Thoracic aorta (tissue), 2 donors: ENCODE data around the gene USP48. TPM values are rescaled to one million over a fixed set of nuclear protein-coding genes. Genes with fewer than 3 reads are reported as not detected.
"Not testable (repeated sequence)": the region's sequence is repeated elsewhere in the genome, so short reads cannot be mapped to it uniquely, and the experiment has no call there.

Experiments used
- ATAC-seq: fragments of 150-250 bp; one replicate; pipeline ENCODE4 v1.8.0; 2017; ENCODE audit warnings: low read depth; ENCODE audit not compliant: insufficient number of reproducible peaks, low FRiP score
- DNase-seq: peaks from one replicate; pipeline ENCODE4 v3.0.0-alpha.2; 2020; ENCODE audit warnings: low spot score
- H3K27ac ChIP-seq, 2 donors: fragments of 200-600 bp; sonication (generic); 1 replicate in 1 of 2; 2 replicates in 1 of 2; pipeline ENCODE4 v1.5.1; 2016; ENCODE audit warnings: mild to moderate bottlenecking in 2 of 2, moderate library complexity in 2 of 2
- H3K27me3 ChIP-seq: fragments of 200-600 bp; sonication (generic); replicated peaks from 2 replicates; pipeline ENCODE4 v1.6.0; 2016; ENCODE audit warnings: mild to moderate bottlenecking; ENCODE audit not compliant: insufficient read depth
- H3K36me3 ChIP-seq: fragments of 200-600 bp; sonication (generic); one replicate; pipeline ENCODE4 v1.5.1; 2016
- H3K4me1 ChIP-seq, 2 donors: fragments of 200-600 bp; sonication (generic); 1 replicate in 1 of 2; 2 replicates in 1 of 2; pipeline versions ENCODE4 v1.5.1 to v1.6.0; 2016; ENCODE audit warnings: low read depth in 2 of 2, mild to moderate bottlenecking in 1 of 2; ENCODE audit not compliant: control insufficient read depth in 1 of 2
- H3K4me3 ChIP-seq: fragments of 200-600 bp; sonication (generic); 2 replicates; pipeline ENCODE4 v1.5.1; 2016; ENCODE audit warnings: mild to moderate bottlenecking
- H3K9me3 ChIP-seq: fragments of 200-600 bp; sonication (generic); 2 replicates; pipeline ENCODE4 v1.5.1; 2016
- total RNA-seq, 2 donors: library from RNA; depleted of rRNA; stranded (reverse); fragments of >200 nt; gene quantifications; one replicate each; pipeline versions ENCODE4 v1.1.0 to v1.2.3, GENCODE V29; 2016
- TF ChIP-seq, protein P1 (sequence below): fragments of 200-600 bp; sonication (generic); IDR thresholded peaks from one replicate; pipeline ENCODE4 v1.5.1; 2019; ENCODE audit warnings: antibody characterized with exemption

The USP48 gene
- total RNA-seq, 2 donors from 2014 or later = 48.9 to 77.5 TPM

GRCh38 chr1:21774835-21775549 lies 8.0 kb downstream of the USP48 start:
- TF ChIP-seq, protein P1, sequence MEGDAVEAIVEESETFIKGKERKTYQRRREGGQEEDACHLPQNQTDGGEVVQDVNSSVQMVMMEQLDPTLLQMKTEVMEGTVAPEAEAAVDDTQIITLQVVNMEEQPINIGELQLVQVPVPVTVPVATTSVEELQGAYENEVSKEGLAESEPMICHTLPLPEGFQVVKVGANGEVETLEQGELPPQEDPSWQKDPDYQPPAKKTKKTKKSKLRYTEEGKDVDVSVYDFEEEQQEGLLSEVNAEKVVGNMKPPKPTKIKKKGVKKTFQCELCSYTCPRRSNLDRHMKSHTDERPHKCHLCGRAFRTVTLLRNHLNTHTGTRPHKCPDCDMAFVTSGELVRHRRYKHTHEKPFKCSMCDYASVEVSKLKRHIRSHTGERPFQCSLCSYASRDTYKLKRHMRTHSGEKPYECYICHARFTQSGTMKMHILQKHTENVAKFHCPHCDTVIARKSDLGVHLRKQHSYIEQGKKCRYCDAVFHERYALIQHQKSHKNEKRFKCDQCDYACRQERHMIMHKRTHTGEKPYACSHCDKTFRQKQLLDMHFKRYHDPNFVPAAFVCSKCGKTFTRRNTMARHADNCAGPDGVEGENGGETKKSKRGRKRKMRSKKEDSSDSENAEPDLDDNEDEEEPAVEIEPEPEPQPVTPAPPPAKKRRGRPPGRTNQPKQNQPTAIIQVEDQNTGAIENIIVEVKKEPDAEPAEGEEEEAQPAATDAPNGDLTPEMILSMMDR = no peak
- DNase-seq = no peak
- ATAC-seq = no peak
- no peak overlapping the region for H3K4me3 ChIP-seq
- H3K27ac ChIP-seq = no peak overlapping the region
- no peaks in the 10 kb centered on the region for H3K9me3 ChIP-seq
- H3K36me3 ChIP-seq = no peaks in the 10 kb centered on the region
- peaks cover 2 to 5% of the 10 kb centered on the region in 2 donors for H3K4me1 ChIP-seq
- no peaks in the 10 kb centered on the region for H3K27me3 ChIP-seq

DNA sequence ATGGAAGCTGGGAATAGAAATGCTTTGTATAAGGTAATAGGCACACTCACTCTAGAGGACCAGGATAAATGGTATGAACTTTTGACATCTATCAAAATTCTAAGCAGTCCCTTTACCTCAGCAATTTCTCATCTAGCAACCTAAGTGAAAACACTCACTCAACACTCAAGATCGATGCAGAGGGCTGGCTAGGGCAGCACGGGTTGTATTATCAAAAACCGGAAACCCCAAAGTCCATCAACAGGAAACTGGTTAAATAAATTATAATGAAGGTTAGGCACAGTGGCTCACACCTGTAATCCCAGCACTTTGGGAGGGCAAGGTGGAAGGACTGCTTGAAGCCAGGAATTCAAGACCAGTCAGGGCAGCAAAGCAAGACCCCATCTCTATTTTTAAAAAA lies 9.4 kb downstream of the USP48 start:
- DNase-seq (no peak), ATAC-seq (no peak)
- Histone ChIP-seq H3K27me3 (no peaks in the 10 kb centered on the region), H3K36me3 (no peaks in the 10 kb centered on the region), H3K27ac (no peak overlapping the region), H3K4me1 (peaks cover 0 to 2% of the 10 kb centered on the region in 2 donors), H3K9me3 (no peaks in the 10 kb centered on the region), H3K4me3 (no peak overlapping the region)
- TF ChIP-seq, protein P1 = no peak

GRCh38 chr1:21771672-21772071 lies 11.3 kb downstream of the USP48 start:
- not testable (repeated sequence) for H3K36me3 ChIP-seq, H3K4me3 ChIP-seq, H3K9me3 ChIP-seq, H3K4me1 ChIP-seq, H3K27me3 ChIP-seq, ATAC-seq, H3K27ac ChIP-seq, DNase-seq

DNA sequence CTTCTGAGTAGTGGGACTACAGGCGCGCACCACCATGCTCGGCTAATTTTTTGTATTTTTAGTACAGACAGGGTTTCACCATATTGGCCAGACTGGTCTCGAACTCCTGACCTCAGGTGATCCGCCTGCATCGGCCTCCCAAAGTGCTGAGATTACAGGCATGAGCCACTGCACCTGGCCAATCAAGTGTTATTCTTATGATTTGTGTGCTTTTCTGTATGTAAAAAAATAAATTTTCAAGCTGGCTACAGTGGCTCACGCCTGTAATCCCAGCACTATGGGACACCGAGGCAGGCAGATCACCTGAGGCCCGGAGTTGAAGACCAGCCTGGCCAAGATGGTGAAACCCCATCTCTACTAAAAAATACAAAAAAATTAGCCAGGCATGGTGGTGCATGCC lies 12.3 kb downstream of the USP48 start:
- not testable (repeated sequence) for H3K9me3 ChIP-seq, H3K36me3 ChIP-seq, DNase-seq, H3K4me1 ChIP-seq, ATAC-seq, H3K27me3 ChIP-seq, H3K4me3 ChIP-seq, H3K27ac ChIP-seq

GRCh38 chr1:21770201-21770600 lies 12.7 kb downstream of the USP48 start:
- Histone ChIP-seq H3K9me3 (no peaks in the 10 kb centered on the region), H3K27ac (no peak overlapping the region), H3K27me3 (no peaks in the 10 kb centered on the region), H3K36me3 (no peaks in the 10 kb centered on the region), H3K4me1 (peaks cover 5 to 7% of the 10 kb centered on the region in 2 donors), H3K4me3 (no peak overlapping the region)
- TF ChIP-seq, protein P1 = no peak
- DNase-seq (no peak), ATAC-seq (no peak)

- DNase-seq, ATAC-seq, H3K9me3 ChIP-seq, H3K27me3 ChIP-seq, H3K4me3 ChIP-seq, H3K27ac ChIP-seq, H3K36me3 ChIP-seq: not testable (repeated sequence)
- peaks cover 15 to 23% of the 10 kb centered on the region in 2 donors for H3K4me1 ChIP-seq
Measured at GRCh38 chr1:21767106-21767505, 15.8 kb downstream of the USP48 start.

- Histone ChIP-seq H3K27me3 (no peaks in the 10 kb centered on the region), H3K4me3 (no peak overlapping the region), H3K9me3 (no peaks in the 10 kb centered on the region), H3K27ac (no peak overlapping the region), H3K4me1 (peaks cover 15 to 23% of the 10 kb centered on the region in 2 donors), H3K36me3 (no peaks in the 10 kb centered on the region)
- TF ChIP-seq, protein P1 = no peak
- no peak for DNase-seq
- ATAC-seq = no peak
Measured at GRCh38 chr1:21766210-21766609, 16.7 kb downstream of the USP48 start.
